IMR-90 (cell line): ENCODE results near the gene CALR3. TPM values are rescaled to one million over a fixed set of nuclear protein-coding genes. Genes with fewer than 3 reads are reported as not detected.
A peak's percentile ranks its signal among the peaks of the same experiment; 100 is the strongest.

Source experiments
- ATAC-seq: fragments of 200-7000 bp; cut with Tn5 transposase; 2 replicates; pipeline ENCODE4 v1.9.1; 2020; ENCODE audit warnings: low read depth, mild to moderate bottlenecking, moderate library complexity
- BruUV-seq: library from RNA; stranded (reverse); fragments of 400-500 nt; replicated peaks from 2 replicates; lab custom pipeline; 2021; lab: Mats Ljungman, UMichigan
- CTCF ChIA-PET: fragments of 300-600 bp; formaldehyde crosslinking; extraction: SDS; loops from one replicate; lab custom pipeline; 2021; ENCODE audit warnings: antibody characterized with exemption; lab: Yijun Ruan, JAX
- POLR2A ChIA-PET: fragments of 300-600 bp; sonication (Branson Sonifier 250); formaldehyde crosslinking; loops from one replicate; lab custom pipeline; 2022; ENCODE audit warnings: antibody characterized with exemption; ENCODE audit not compliant: unreplicated experiment; lab: Charles Lee
- DNase-seq: peaks from one replicate; pipeline ENCODE4 v3.0.0; 2013
- H2AFZ ChIP-seq: replicated peaks from 2 replicates; pipeline ENCODE3; 2013; ENCODE audit warnings: low read length, mild to moderate bottlenecking; ENCODE audit not compliant: poor library complexity
- H2AK5ac ChIP-seq: 2 replicates; pipeline ENCODE4 v1.6.1; 2013; ENCODE audit warnings: low read depth, low read length, inconsistent platforms
- H2AK9ac ChIP-seq: replicated peaks from 2 replicates; pipeline ENCODE3; 2013; ENCODE audit warnings: mild to moderate bottlenecking, low read depth, low read length, moderate library complexity; ENCODE audit not compliant: poor library complexity
- H2BK120ac ChIP-seq: 2 replicates; pipeline ENCODE4 v1.6.1; 2013; ENCODE audit warnings: low read depth, low read length, inconsistent platforms
- H2BK15ac ChIP-seq: 3 replicates; pipeline ENCODE4 v1.6.1; 2013; ENCODE audit warnings: low read depth, low read length, inconsistent platforms
- H2BK20ac ChIP-seq: 2 replicates; pipeline ENCODE4 v1.6.1; 2013; ENCODE audit warnings: low read depth, mild to moderate bottlenecking, inconsistent platforms, low read length, moderate library complexity
- H2BK5ac ChIP-seq: 2 replicates; pipeline ENCODE4 v1.6.1; 2013; ENCODE audit warnings: mild to moderate bottlenecking, low read depth, low read length, inconsistent platforms; ENCODE audit not compliant: poor library complexity, severe bottlenecking
- H3K14ac ChIP-seq: replicated peaks from 2 replicates; pipeline ENCODE4 v1.6.1; 2013; ENCODE audit warnings: low read depth, low read length, inconsistent platforms
- H3K18ac ChIP-seq: 2 replicates; pipeline ENCODE4 v1.6.1; 2013; ENCODE audit warnings: low read depth, low read length, control low read depth
- H3K23ac ChIP-seq: 2 replicates; pipeline ENCODE4 v1.6.1; 2013; ENCODE audit warnings: low read depth, low read length, inconsistent platforms
- H3K27ac ChIP-seq: 2 replicates; pipeline ENCODE4 v1.5.1; 2013; ENCODE audit warnings: mild to moderate bottlenecking, control low read depth, low read length; ENCODE audit not compliant: insufficient read depth
- H3K27me3 ChIP-seq: 2 replicates; pipeline ENCODE4 v1.6.1; 2013; ENCODE audit warnings: low read length; ENCODE audit not compliant: control insufficient read depth, insufficient read depth
- H3K36me3 ChIP-seq: 2 replicates; pipeline ENCODE4 v1.6.1; 2013; ENCODE audit warnings: low read length, mixed read lengths; ENCODE audit not compliant: control insufficient read depth, insufficient read depth
- H3K4ac ChIP-seq: 2 replicates; pipeline ENCODE4 v1.6.1; 2013; ENCODE audit warnings: low read depth, low read length, inconsistent platforms
- H3K4me1 ChIP-seq: 2 replicates; pipeline ENCODE4 v1.6.1; 2013; ENCODE audit warnings: low read length, mixed read lengths; ENCODE audit not compliant: control insufficient read depth, insufficient read depth
- H3K4me2 ChIP-seq: 2 replicates; pipeline ENCODE4 v1.6.1; 2013; ENCODE audit warnings: low read depth, mild to moderate bottlenecking, control low read depth, low read length, moderate library complexity
- H3K4me3 ChIP-seq: 2 replicates; pipeline ENCODE4 v1.5.1; 2013; ENCODE audit warnings: low read depth, mild to moderate bottlenecking, control low read depth, low read length, moderate library complexity; ENCODE audit not compliant: insufficient read depth
- H3K56ac ChIP-seq: 2 replicates; pipeline ENCODE4 v1.6.1; 2013; ENCODE audit warnings: low read length, inconsistent platforms; ENCODE audit not compliant: insufficient read depth; ENCODE audit errors: extremely low read depth
- H3K79me1 ChIP-seq, 2 experiments: 2 replicates each; pipeline ENCODE4 v1.6.1; 2013; ENCODE audit warnings: low read length in 2 of 2, inconsistent platforms in 1 of 2, low read depth in 1 of 2
- H3K9ac ChIP-seq: 2 replicates; pipeline ENCODE4 v1.6.1; 2013; ENCODE audit warnings: low read depth, low read length, control low read depth
- H3K9me1 ChIP-seq: 2 replicates; pipeline ENCODE4 v1.6.1; 2013; ENCODE audit warnings: low read length, inconsistent platforms; ENCODE audit not compliant: insufficient read depth
- H3K9me3 ChIP-seq: 2 replicates; pipeline ENCODE4 v1.6.1; 2013; ENCODE audit warnings: low read length; ENCODE audit not compliant: control insufficient read depth, insufficient read depth
- H4K20me1 ChIP-seq: 2 replicates; pipeline ENCODE4 v1.6.1; 2013; ENCODE audit warnings: low read length, inconsistent platforms; ENCODE audit not compliant: insufficient read depth
- H4K5ac ChIP-seq: 2 replicates; pipeline ENCODE4 v1.6.1; 2013; ENCODE audit warnings: mild to moderate bottlenecking, low read depth, low read length, control low read depth
- H4K8ac ChIP-seq, 2 experiments: 2 replicates each; pipeline ENCODE4 v1.6.1; 2013; ENCODE audit warnings: low read depth in 2 of 2, low read length in 2 of 2, control low read depth in 1 of 2, inconsistent platforms in 1 of 2
- H4K91ac ChIP-seq: 2 replicates; pipeline ENCODE4 v1.6.1; 2013; ENCODE audit warnings: low read depth, low read length, inconsistent platforms; ENCODE audit not compliant: insufficient read depth
- CEBPB ChIP-seq: IDR thresholded peaks from 2 replicates; pipeline ENCODE4 v1.6.1; 2012; ENCODE audit warnings: low read depth, low read length, improper control_type of control experiment
- CHD1 ChIP-seq: IDR thresholded peaks from 2 replicates; pipeline ENCODE4 v1.6.1; 2012; ENCODE audit warnings: low read depth, low read length, improper control_type of control experiment
- CTCF ChIP-seq: conservative IDR thresholded peaks from 2 replicates; pipeline ENCODE4 v1.5.1; 2012; ENCODE audit warnings: mild to moderate bottlenecking, low read depth, low read length, improper control_type of control experiment
- MAFK ChIP-seq: IDR thresholded peaks from 2 replicates; pipeline ENCODE4 v1.6.1; 2012; ENCODE audit warnings: low read depth, low read length, improper control_type of control experiment
- MAZ ChIP-seq: IDR thresholded peaks from 2 replicates; pipeline ENCODE4 v1.6.1; 2012; ENCODE audit warnings: low read depth, mild to moderate bottlenecking, low read length, improper control_type of control experiment, moderate library complexity, borderline replicate concordance
- MXI1 ChIP-seq: IDR thresholded peaks from 2 replicates; pipeline ENCODE4 v1.6.1; 2012; ENCODE audit warnings: low read depth, mild to moderate bottlenecking, low read length, moderate library complexity, borderline replicate concordance
- NFE2L2 ChIP-seq: fragments of 150-350 bp; IDR thresholded peaks from 2 replicates; pipeline ENCODE4 v1.6.1; 2016; ENCODE audit warnings: low read depth, mild to moderate bottlenecking, low read length
- POLR2A ChIP-seq: IDR thresholded peaks from 2 replicates; pipeline ENCODE4 v1.6.1; 2012; ENCODE audit warnings: mild to moderate bottlenecking, low read depth, low read length
- RAD21 ChIP-seq: IDR thresholded peaks from 2 replicates; pipeline ENCODE4 v1.6.1; 2012; ENCODE audit warnings: low read length, improper control_type of control experiment
- RCOR1 ChIP-seq: IDR thresholded peaks from 2 replicates; pipeline ENCODE4 v1.6.1; 2012; ENCODE audit warnings: mild to moderate bottlenecking, low read length, improper control_type of control experiment; ENCODE audit not compliant: insufficient replicate concordance
- RFX5 ChIP-seq: IDR thresholded peaks from 2 replicates; pipeline ENCODE4 v1.8.0; 2012; ENCODE audit warnings: low read depth, mild to moderate bottlenecking, low read length, moderate library complexity
- SMC3 ChIP-seq: fragments of 150-350 bp; IDR thresholded peaks from 2 replicates; pipeline ENCODE4 v1.6.1; 2016; ENCODE audit warnings: low read depth, mild to moderate bottlenecking, antibody characterized with exemption, low read length, moderate library complexity
- WGBS, 2 experiments: methylation state at CpG; one replicate each; pipeline versions ENCODE4 v1.1.5 to v1.1.7; 2013; ENCODE audit warnings: missing lambda C conversion rate in 2 of 2; ENCODE audit not compliant: insufficient read length in 1 of 2; ENCODE audit errors: extremely low coverage in 2 of 2; 5-methylcytosine and 5-hydroxymethylcytosine counted together
- dilution Hi-C: fragments of 300-500 bp; cut with HindIII; formaldehyde crosslinking; loops from one replicate; pipeline ENCODE4 v1.14.3; 2018; ENCODE audit warnings: low sequenced_read_pairs; ENCODE audit not compliant: unreplicated experiment
- in situ Hi-C: fragments of 300-500 bp; cut with MboI; formaldehyde crosslinking; loops from 3 replicates; pipeline ENCODE4 v1.14.3; 2019; ENCODE audit warnings: low sequenced_read_pairs, inconsistent platforms, mixed read lengths
- intact Hi-C: fragments of 100-400 bp; cut with micrococcal nuclease; formaldehyde crosslinking; loops from 2 replicates; pipeline ENCODE4 v1.10.0; 2022
- polyA plus RNA-seq, 3 experiments: library from polyadenylated mRNA; depleted of rRNA; stranded (reverse); fragments of >200 nt; gene quantifications; 2 replicates each; pipeline ENCODE4 v1.2.3, GENCODE V29; 2012; ENCODE audit warnings: low replicate concordance in 1 of 3
- total RNA-seq: library from RNA; depleted of rRNA; stranded (reverse); fragments of >200 nt; gene quantifications from 2 replicates; pipeline ENCODE4 v1.2.3, GENCODE V29; 2012
- TF ChIP-seq, protein P1 (sequence below): fragments of 150-350 bp; IDR thresholded peaks from 2 replicates; pipeline ENCODE4 v1.6.1; 2017; ENCODE audit warnings: mild to moderate bottlenecking, antibody characterized with exemption, low read length, low read depth

The CALR3 gene
- total and polyA plus RNA-seq, 2 of the 4 experiments (the other 2 are of a cell fraction): not detected

DNA sequence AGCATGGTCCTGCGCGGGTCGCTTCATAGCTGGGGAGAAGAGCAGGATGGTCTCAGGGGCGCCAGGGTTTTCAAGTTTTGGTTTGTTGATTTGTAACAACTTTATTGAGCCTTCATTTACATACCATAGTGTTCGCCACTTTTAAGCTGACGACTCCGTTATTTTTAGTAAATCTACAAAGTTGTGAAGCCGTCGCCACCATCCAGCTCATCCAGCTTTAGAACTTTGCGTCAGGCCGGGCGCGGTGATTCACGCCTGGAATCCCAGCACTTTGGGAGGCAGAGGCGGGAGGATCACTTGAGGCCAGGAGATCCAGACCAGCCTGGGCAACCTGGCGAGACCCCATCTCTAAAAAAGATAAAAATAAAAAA is 631 bp upstream of the CALR3 start:
- H3K27me3 ChIP-seq: no peaks in the 10 kb centered on the region
- peak overlapping the region; percentile 38; the same call in 1 of the 2 replicates for H4K91ac ChIP-seq
- peak overlapping the region; percentile 80 for H2AK9ac ChIP-seq
- CTCF ChIA-PET: interaction anchor here (0.8 kb wide), 1 partner anchor 18 kb away, joined by 3 read pairs; no protein-coding TSS in a partner anchor
- no TSS peak for BruUV-seq
- H4K5ac ChIP-seq: peak overlapping the region; percentile 10
- H2BK15ac ChIP-seq: no peak overlapping the region
- peaks cover 16 to 25% of the 10 kb centered on the region in 2 experiments for H3K79me1 ChIP-seq
- peak overlapping the region; percentile 28 for H3K27ac ChIP-seq
- 36% methylated on average over 5 of the region's 16 CpGs; no CpG with 5 or more reads in 1 of the 2 experiments for WGBS, 2 experiments
- no peaks in the 10 kb centered on the region for H4K20me1 ChIP-seq
- H3K9me1 ChIP-seq: no peaks in the 10 kb centered on the region; the same call in 1 of the 2 replicates
- in situ Hi-C loops: no loop called here
- H2BK5ac ChIP-seq: peak overlapping the region; percentile 27
- H2AFZ ChIP-seq: peak overlapping the region; percentile 98
- no peak overlapping the region for H3K23ac ChIP-seq
- H2BK20ac ChIP-seq: no peak overlapping the region
- ATAC-seq (peak; percentile 15), DNase-seq (peak; percentile 44)
- POLR2A ChIA-PET: interaction anchor here (0.6 to 1.3 kb wide), 2 partner anchors 9 to 10 kb away, joined by 4 to 8 read pairs; no protein-coding TSS in a partner anchor
- H3K36me3 ChIP-seq: peaks cover 2% of the 10 kb centered on the region
- peaks cover 3% of the 10 kb centered on the region; the same call in 1 of the 2 replicates for H3K4me1 ChIP-seq
- no peak overlapping the region for H2BK120ac ChIP-seq
- H3K4me2 ChIP-seq: peak overlapping the region; percentile 68
- H3K56ac ChIP-seq: no peak overlapping the region
- intact Hi-C loops: no loop called here
- dilution Hi-C loops: no loop called here
- peak overlapping the region; percentile 61 for H3K4me3 ChIP-seq
- no peak for TF ChIP-seq MXI1
- TF ChIP-seq RCOR1: no peak
- no peak for TF ChIP-seq POLR2A
- no peak for TF ChIP-seq NFE2L2
- no peak for TF ChIP-seq CTCF
- no peak for TF ChIP-seq CEBPB
- TF ChIP-seq MAZ: no peak
- TF ChIP-seq, protein P1, sequence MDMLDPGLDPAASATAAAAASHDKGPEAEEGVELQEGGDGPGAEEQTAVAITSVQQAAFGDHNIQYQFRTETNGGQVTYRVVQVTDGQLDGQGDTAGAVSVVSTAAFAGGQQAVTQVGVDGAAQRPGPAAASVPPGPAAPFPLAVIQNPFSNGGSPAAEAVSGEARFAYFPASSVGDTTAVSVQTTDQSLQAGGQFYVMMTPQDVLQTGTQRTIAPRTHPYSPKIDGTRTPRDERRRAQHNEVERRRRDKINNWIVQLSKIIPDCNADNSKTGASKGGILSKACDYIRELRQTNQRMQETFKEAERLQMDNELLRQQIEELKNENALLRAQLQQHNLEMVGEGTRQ: no peak
- TF ChIP-seq RAD21: no peak
- no peak for TF ChIP-seq SMC3
- TF ChIP-seq RFX5: no peak
- no peak for TF ChIP-seq CHD1
- no peak for TF ChIP-seq MAFK
- peak overlapping the region; percentile 26 to 81; a peak in 3 of 4 replicates for H4K8ac ChIP-seq
- peak overlapping the region; percentile 60 for H3K14ac ChIP-seq
- H3K9me3 ChIP-seq: no peaks in the 10 kb centered on the region
- H3K18ac ChIP-seq: no peak overlapping the region
- H3K9ac ChIP-seq: peak overlapping the region; percentile 49
- peak overlapping the region; percentile 51 for H3K4ac ChIP-seq
- no peak overlapping the region; the same call in 1 of the 2 replicates for H2AK5ac ChIP-seq
